ENCODE data around the gene SLC25A33.
"Not testable (repeated sequence)": the region's sequence is repeated elsewhere in the genome, so short reads cannot be mapped to it uniquely, and the experiment has no call there.

Gene SLC25A33

GRCh38 chr1:9539165-9539828, at the start of gene SLC25A33:
Gene SLC25A33 (plus strand): TSS chr1:9539465. CDS start chr1:9539692, 227 bp downstream.
- DNase-seq (ENCODE audit: low spot score): peak; percentile 98

GRCh38 chr1:9490605-9491339, 48.5 kb upstream of the SLC25A33 start:
- DNase-seq (ENCODE audit: low spot score): peak; percentile 79

GRCh38 chr1:9493326-9493725, 45.9 kb upstream of the SLC25A33 start:
- DNase-seq (ENCODE audit: low spot score): no peak

- DNase-seq (ENCODE audit: low spot score): no peak
Measured at GRCh38 chr1:9494936-9495758, 44.1 kb upstream of the SLC25A33 start.

GRCh38 chr1:9495854-9496374, 43.4 kb upstream of the SLC25A33 start:
- no peak for DNase-seq (ENCODE audit: low spot score)

GRCh38 chr1:9500756-9501754, 38.2 kb upstream of the SLC25A33 start:
- no peak for DNase-seq (ENCODE audit: low spot score)

GRCh38 chr1:9503001-9503675, 36.1 kb upstream of the SLC25A33 start:
- DNase-seq (ENCODE audit: low spot score): no peak

- no peak for DNase-seq (ENCODE audit: low spot score)
Measured at GRCh38 chr1:9505143-9505542, 34.1 kb upstream of the SLC25A33 start.

GRCh38 chr1:9506901-9507300, 32.4 kb upstream of the SLC25A33 start:
- DNase-seq (ENCODE audit: low spot score): no peak

GRCh38 chr1:9510130-9510529, 29.1 kb upstream of the SLC25A33 start:
- DNase-seq (ENCODE audit: low spot score): no peak

GRCh38 chr1:9515550-9515949, 23.7 kb upstream of the SLC25A33 start:
- not testable (repeated sequence) for DNase-seq (ENCODE audit: low spot score)

GRCh38 chr1:9518454-9518998, 20.7 kb upstream of the SLC25A33 start:
- no peak for DNase-seq (ENCODE audit: low spot score)

GRCh38 chr1:9520411-9520810, 18.9 kb upstream of the SLC25A33 start:
- DNase-seq (ENCODE audit: low spot score): no peak

- peak; percentile 29 for DNase-seq (ENCODE audit: low spot score)
Measured at GRCh38 chr1:9529190-9529589, 10.1 kb upstream of the SLC25A33 start.

- DNase-seq (ENCODE audit: low spot score): no peak
Measured at GRCh38 chr1:9530320-9530719, 8.9 kb upstream of the SLC25A33 start.

- DNase-seq (ENCODE audit: low spot score): no peak
Measured at GRCh38 chr1:9534953-9535352, 4.3 kb upstream of the SLC25A33 start.

- no peak for DNase-seq (ENCODE audit: low spot score)
Measured at GRCh38 chr1:9536301-9536700, 3.0 kb upstream of the SLC25A33 start.

- no peak for DNase-seq (ENCODE audit: low spot score)
Measured at GRCh38 chr1:9537863-9538668, 1.2 kb upstream of the SLC25A33 start.

- DNase-seq (ENCODE audit: low spot score): no peak
Measured at GRCh38 chr1:9538669-9539164, 548 bp upstream of the SLC25A33 start.

Data from pons (tissue), 1 donor.